HEK293 (cell line): ENCODE measurements around the gene CCNL1.

Source experiments
- CTCF ChIA-PET: fragments of 350-600 bp; formaldehyde crosslinking; extraction: SDS; loops from one replicate; lab custom pipeline; 2021; ENCODE audit warnings: antibody characterized with exemption; lab: Yijun Ruan, JAX
- POLR2A ChIA-PET: fragments of 300-600 bp; formaldehyde crosslinking; extraction: SDS; loops from one replicate; lab custom pipeline; 2020; ENCODE audit warnings: antibody characterized with exemption, inconsistent platforms; lab: Yijun Ruan, JAX
- H3K27ac ChIP-seq: fragments of 200-500 bp; sonication (Bioruptor generic); 2 replicates; pipeline ENCODE4 v1.5.1; 2014; ENCODE audit warnings: low read depth, low read length, control low read depth, inconsistent platforms; ENCODE audit errors: extremely low read depth
- H3K36me3 ChIP-seq, 2 experiments: fragments of 200-500 bp in 1 of 2; sonication (Bioruptor generic) in 1 of 2; 1 replicate in 1 of 2; 2 replicates in 1 of 2; pipeline ENCODE4 v1.5.1; 2014 to 2017; ENCODE audit warnings: inconsistent platforms in 2 of 2, low read length in 2 of 2; ENCODE audit not compliant: control insufficient read depth in 2 of 2, insufficient read depth in 1 of 2
- H3K4me1 ChIP-seq: fragments of 200-500 bp; sonication (Bioruptor generic); 2 replicates; pipeline ENCODE4 v1.5.1; 2014; ENCODE audit warnings: mild to moderate bottlenecking, low read length, inconsistent platforms; ENCODE audit not compliant: control insufficient read depth, insufficient read depth
- H3K4me3 ChIP-seq: 2 replicates; pipeline ENCODE4 v1.5.1; 2011; ENCODE audit warnings: low read depth, mild to moderate bottlenecking, control low read depth, low read length, moderate library complexity
- H3K9me3 ChIP-seq: fragments of 200-500 bp; sonication (Bioruptor generic); 2 replicates; pipeline ENCODE4 v1.5.1; 2014; ENCODE audit warnings: low read depth, low read length, inconsistent platforms; ENCODE audit not compliant: control insufficient read depth, insufficient read depth
- BCL11B ChIP-seq: fragments of 450-650 bp; formaldehyde crosslinking; IDR thresholded peaks from 2 replicates; pipeline ENCODE4 v1.5.1; 2016; ENCODE audit warnings: low read depth, missing biosample characterization, missing genetic modification characterization
- PRDM1 ChIP-seq: fragments of 450-650 bp; formaldehyde crosslinking; IDR thresholded peaks from 2 replicates; pipeline ENCODE4; 2016; ENCODE audit warnings: missing biosample characterization, missing genetic modification characterization
- SETDB1 ChIP-seq: IDR thresholded peaks from one replicate; pipeline ENCODE4 v1.6.1; 2017; ENCODE audit warnings: mild to moderate bottlenecking, low read length, moderate library complexity, mixed read lengths; ENCODE audit not compliant: insufficient read length
- TCF7L2 ChIP-seq: IDR thresholded peaks from 2 replicates; pipeline ENCODE4 v1.6.1; 2011; ENCODE audit warnings: low read depth, mild to moderate bottlenecking, inconsistent platforms, low read length, moderate library complexity, borderline replicate concordance
- ZBTB48 ChIP-seq: fragments of 450-650 bp; formaldehyde crosslinking; IDR thresholded peaks from 2 replicates; pipeline ENCODE4 v1.5.1; 2016; ENCODE audit warnings: missing biosample characterization, missing genetic modification characterization
- ZNF121 ChIP-seq: fragments of 450-650 bp; formaldehyde crosslinking; IDR thresholded peaks from 2 replicates; pipeline ENCODE4 v1.5.1; 2016; ENCODE audit warnings: missing biosample characterization, missing genetic modification characterization
- ZNF132 ChIP-seq: fragments of 450-650 bp; formaldehyde crosslinking; IDR thresholded peaks from 2 replicates; pipeline ENCODE4 v1.5.1; 2017; ENCODE audit warnings: missing biosample characterization, missing genetic modification characterization, borderline replicate concordance
- ZNF133 ChIP-seq: fragments of 450-650 bp; formaldehyde crosslinking; IDR thresholded peaks from 2 replicates; pipeline ENCODE4 v1.5.1; 2016; ENCODE audit warnings: missing biosample characterization, missing genetic modification characterization
- ZNF157 ChIP-seq: fragments of 450-650 bp; formaldehyde crosslinking; IDR thresholded peaks from 2 replicates; pipeline ENCODE4 v1.5.1; 2016; ENCODE audit warnings: missing biosample characterization, missing genetic modification characterization
- ZNF19 ChIP-seq: fragments of 450-650 bp; formaldehyde crosslinking; IDR thresholded peaks from 2 replicates; pipeline ENCODE4; 2016; ENCODE audit warnings: missing biosample characterization, missing genetic modification characterization, low read depth
- ZNF23 ChIP-seq: fragments of 450-650 bp; formaldehyde crosslinking; IDR thresholded peaks from 2 replicates; pipeline ENCODE4 v1.5.1; 2016; ENCODE audit warnings: missing biosample characterization, missing genetic modification characterization, borderline replicate concordance
- ZNF391 ChIP-seq: fragments of 450-650 bp; formaldehyde crosslinking; IDR thresholded peaks from 2 replicates; pipeline ENCODE4 v1.5.1; 2016; ENCODE audit warnings: low read depth, missing biosample characterization, missing genetic modification characterization, borderline replicate concordance
- ZNF501 ChIP-seq: fragments of 450-650 bp; formaldehyde crosslinking; IDR thresholded peaks from 2 replicates; pipeline ENCODE4 v1.5.1; 2016; ENCODE audit warnings: missing biosample characterization, missing genetic modification characterization
- ZNF558 ChIP-seq: fragments of 450-650 bp; formaldehyde crosslinking; IDR thresholded peaks from 2 replicates; pipeline ENCODE4 v1.5.1; 2016; ENCODE audit warnings: missing biosample characterization, missing genetic modification characterization
- ZNF747 ChIP-seq: fragments of 450-650 bp; formaldehyde crosslinking; IDR thresholded peaks from 2 replicates; pipeline ENCODE4 v1.5.1; 2016; ENCODE audit warnings: missing biosample characterization, missing genetic modification characterization
- ZNF792 ChIP-seq: fragments of 450-650 bp; formaldehyde crosslinking; IDR thresholded peaks from 2 replicates; pipeline ENCODE4 v1.5.1; 2016; ENCODE audit warnings: missing biosample characterization, missing genetic modification characterization
- ZNF830 ChIP-seq: fragments of 450-650 bp; IDR thresholded peaks from 2 replicates; pipeline ENCODE4 v1.5.0; 2018; ENCODE audit warnings: missing biosample characterization, missing genetic modification characterization, low read depth, mild to moderate bottlenecking, moderate library complexity
- TF ChIP-seq, protein P1 (sequence below): fragments of 450-650 bp; formaldehyde crosslinking; IDR thresholded peaks from 2 replicates; pipeline ENCODE4; 2016; ENCODE audit warnings: missing biosample characterization, missing genetic modification characterization
- TF ChIP-seq, protein P2 (sequence below): fragments of 450-650 bp; formaldehyde crosslinking; IDR thresholded peaks from 2 replicates; pipeline ENCODE4 v1.5.1; 2016; ENCODE audit warnings: missing biosample characterization, missing genetic modification characterization, borderline replicate concordance
- TF ChIP-seq, protein P3 (sequence below): fragments of 450-650 bp; formaldehyde crosslinking; IDR thresholded peaks from 2 replicates; pipeline ENCODE4 v1.5.1; 2016; ENCODE audit warnings: missing biosample characterization, missing genetic modification characterization
- TF ChIP-seq, protein P4 (sequence below): fragments of 450-650 bp; formaldehyde crosslinking; IDR thresholded peaks from 2 replicates; pipeline ENCODE4 v1.5.1; 2016; ENCODE audit warnings: missing biosample characterization, missing genetic modification characterization

CCNL1 gene

DNA sequence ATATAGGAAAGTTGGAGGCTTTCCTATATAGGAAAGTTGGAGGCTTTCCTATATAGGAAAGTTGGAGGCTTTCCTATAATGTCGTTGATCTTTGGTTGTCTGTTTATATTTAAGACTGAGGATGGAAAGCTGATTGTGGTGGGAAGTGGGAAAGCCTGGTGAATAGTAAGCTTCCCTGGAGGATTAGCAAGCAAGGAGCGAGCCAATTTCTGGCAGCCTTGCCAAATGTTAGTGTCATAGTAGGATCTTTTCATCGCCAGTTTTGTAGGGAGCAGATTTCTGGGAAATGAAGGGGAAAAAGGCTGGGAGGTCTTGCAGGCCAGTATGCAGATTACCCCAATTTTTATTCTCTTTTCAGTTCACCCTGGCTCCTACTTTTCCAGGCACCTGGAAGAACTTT is 39.9 kb upstream of the CCNL1 start:
- H3K36me3 ChIP-seq = no peaks in the 10 kb centered on the region
- H3K4me1 ChIP-seq = no peaks in the 10 kb centered on the region
- no peak overlapping the region for H3K27ac ChIP-seq
- POLR2A ChIA-PET = no interaction called here
- H3K9me3 ChIP-seq = no peaks in the 10 kb centered on the region
- no peak overlapping the region for H3K4me3 ChIP-seq
- TF ChIP-seq ZNF747 (tag by site-specific recombination) (no peak), PRDM1 (peak; percentile 82)
- CTCF ChIA-PET = interaction anchor here (0.5 kb wide), 1 partner anchor 1161 kb away, joined by 5 read pairs; no protein-coding TSS in a partner anchor

DNA sequence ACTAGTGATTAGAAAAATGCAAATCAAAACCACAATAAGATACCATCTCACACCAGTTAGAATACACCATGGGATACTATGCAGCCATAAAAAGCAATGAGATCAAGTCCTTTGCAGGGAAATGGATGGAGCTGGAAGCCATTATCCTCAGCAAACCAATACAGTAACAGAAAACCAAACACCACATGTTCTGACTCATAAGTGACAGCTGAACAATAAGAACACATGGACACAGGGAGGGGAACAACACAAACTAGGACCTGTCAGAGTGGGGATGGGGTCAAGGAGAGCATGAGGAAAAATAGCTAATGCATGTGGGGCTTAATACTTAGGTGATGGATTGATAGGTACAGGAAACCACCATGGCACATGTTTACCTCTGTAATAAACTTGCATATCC is 36.0 kb upstream of the CCNL1 start:
- TF ChIP-seq, protein P1, sequence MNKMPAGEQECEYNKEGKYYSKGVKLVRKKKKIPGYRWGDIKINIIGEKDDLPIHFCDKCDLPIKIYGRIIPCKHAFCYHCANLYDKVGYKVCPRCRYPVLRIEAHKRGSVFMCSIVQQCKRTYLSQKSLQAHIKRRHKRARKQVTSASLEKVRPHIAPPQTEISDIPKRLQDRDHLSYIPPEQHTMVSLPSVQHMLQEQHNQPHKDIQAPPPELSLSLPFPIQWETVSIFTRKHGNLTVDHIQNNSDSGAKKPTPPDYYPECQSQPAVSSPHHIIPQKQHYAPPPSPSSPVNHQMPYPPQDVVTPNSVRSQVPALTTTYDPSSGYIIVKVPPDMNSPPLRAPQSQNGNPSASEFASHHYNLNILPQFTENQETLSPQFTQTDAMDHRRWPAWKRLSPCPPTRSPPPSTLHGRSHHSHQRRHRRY (tag by site-specific recombination) = no peak
- TF ChIP-seq ZNF121 (tag by site-specific recombination) (no peak), ZNF391 (tag by site-specific recombination) (no peak), ZNF792 (tag by site-specific recombination) (no peak), ZBTB48 (tag by site-specific recombination) (no peak), ZNF157 (tag by site-specific recombination) (no peak), ZNF23 (no peak), ZNF133 (no peak), ZNF830 (tag by site-specific recombination) (no peak), ZNF501 (tag by site-specific recombination) (no peak), ZNF19 (tag by site-specific recombination) (no peak), ZNF132 (tag by site-specific recombination) (no peak), SETDB1 (no peak), BCL11B (tag by site-specific recombination) (no peak), TCF7L2 (no peak), ZNF558 (tag by site-specific recombination) (no peak)
- TF ChIP-seq, protein P2, sequence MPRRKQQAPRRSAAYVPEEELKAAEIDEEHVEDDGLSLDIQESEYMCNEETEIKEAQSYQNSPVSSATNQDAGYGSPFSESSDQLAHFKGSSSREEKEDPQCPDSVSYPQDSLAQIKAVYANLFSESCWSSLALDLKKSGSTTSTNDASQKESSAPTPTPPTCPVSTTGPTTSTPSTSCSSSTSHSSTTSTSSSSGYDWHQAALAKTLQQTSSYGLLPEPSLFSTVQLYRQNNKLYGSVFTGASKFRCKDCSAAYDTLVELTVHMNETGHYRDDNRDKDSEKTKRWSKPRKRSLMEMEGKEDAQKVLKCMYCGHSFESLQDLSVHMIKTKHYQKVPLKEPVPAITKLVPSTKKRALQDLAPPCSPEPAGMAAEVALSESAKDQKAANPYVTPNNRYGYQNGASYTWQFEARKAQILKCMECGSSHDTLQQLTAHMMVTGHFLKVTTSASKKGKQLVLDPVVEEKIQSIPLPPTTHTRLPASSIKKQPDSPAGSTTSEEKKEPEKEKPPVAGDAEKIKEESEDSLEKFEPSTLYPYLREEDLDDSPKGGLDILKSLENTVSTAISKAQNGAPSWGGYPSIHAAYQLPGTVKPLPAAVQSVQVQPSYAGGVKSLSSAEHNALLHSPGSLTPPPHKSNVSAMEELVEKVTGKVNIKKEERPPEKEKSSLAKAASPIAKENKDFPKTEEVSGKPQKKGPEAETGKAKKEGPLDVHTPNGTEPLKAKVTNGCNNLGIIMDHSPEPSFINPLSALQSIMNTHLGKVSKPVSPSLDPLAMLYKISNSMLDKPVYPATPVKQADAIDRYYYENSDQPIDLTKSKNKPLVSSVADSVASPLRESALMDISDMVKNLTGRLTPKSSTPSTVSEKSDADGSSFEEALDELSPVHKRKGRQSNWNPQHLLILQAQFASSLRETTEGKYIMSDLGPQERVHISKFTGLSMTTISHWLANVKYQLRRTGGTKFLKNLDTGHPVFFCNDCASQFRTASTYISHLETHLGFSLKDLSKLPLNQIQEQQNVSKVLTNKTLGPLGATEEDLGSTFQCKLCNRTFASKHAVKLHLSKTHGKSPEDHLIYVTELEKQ (tag by site-specific recombination) = no peak
- TF ChIP-seq, protein P3, sequence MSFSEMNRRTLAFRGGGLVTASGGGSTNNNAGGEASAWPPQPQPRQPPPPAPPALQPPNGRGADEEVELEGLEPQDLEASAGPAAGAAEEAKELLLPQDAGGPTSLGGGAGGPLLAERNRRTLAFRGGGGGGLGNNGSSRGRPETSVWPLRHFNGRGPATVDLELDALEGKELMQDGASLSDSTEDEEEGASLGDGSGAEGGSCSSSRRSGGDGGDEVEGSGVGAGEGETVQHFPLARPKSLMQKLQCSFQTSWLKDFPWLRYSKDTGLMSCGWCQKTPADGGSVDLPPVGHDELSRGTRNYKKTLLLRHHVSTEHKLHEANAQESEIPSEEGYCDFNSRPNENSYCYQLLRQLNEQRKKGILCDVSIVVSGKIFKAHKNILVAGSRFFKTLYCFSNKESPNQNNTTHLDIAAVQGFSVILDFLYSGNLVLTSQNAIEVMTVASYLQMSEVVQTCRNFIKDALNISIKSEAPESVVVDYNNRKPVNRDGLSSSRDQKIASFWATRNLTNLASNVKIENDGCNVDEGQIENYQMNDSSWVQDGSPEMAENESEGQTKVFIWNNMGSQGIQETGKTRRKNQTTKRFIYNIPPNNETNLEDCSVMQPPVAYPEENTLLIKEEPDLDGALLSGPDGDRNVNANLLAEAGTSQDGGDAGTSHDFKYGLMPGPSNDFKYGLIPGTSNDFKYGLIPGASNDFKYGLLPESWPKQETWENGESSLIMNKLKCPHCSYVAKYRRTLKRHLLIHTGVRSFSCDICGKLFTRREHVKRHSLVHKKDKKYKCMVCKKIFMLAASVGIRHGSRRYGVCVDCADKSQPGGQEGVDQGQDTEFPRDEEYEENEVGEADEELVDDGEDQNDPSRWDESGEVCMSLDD (tag by site-specific recombination) = no peak
- TF ChIP-seq, protein P4, sequence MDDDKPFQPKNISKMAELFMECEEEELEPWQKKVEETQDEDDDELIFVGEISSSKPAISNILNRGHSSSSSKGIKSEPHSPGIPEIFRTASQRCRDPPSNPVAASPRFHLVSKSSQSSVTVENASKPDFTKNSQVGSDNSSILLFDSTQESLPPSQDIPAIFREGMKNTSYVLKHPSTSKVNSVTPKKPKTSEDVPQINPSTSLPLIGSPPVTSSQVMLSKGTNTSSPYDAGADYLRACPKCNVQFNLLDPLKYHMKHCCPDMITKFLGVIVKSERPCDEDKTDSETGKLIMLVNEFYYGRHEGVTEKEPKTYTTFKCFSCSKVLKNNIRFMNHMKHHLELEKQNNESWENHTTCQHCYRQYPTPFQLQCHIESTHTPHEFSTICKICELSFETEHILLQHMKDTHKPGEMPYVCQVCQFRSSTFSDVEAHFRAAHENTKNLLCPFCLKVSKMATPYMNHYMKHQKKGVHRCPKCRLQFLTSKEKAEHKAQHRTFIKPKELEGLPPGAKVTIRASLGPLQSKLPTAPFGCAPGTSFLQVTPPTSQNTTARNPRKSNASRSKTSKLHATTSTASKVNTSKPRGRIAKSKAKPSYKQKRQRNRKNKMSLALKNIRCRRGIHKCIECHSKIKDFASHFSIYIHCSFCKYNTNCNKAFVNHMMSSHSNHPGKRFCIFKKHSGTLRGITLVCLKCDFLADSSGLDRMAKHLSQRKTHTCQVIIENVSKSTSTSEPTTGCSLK = no peak
- POLR2A ChIA-PET = no interaction called here
- CTCF ChIA-PET = no interaction called here
- H3K36me3 ChIP-seq = no peaks in the 10 kb centered on the region
- no peaks in the 10 kb centered on the region for H3K4me1 ChIP-seq
- H3K9me3 ChIP-seq = no peaks in the 10 kb centered on the region
- no peak overlapping the region for H3K4me3 ChIP-seq
- no peak overlapping the region for H3K27ac ChIP-seq
